ENCODE results near the gene CLRN2. TPM values are rescaled to one million over a fixed set of nuclear protein-coding genes. Genes with fewer than 3 reads are reported as not detected.
"Not testable (repeated sequence)": the region's sequence is repeated elsewhere in the genome, so short reads cannot be mapped to it uniquely, and the experiment has no call there.

Gene CLRN2
- total RNA-seq, 1 donor from 2014 or later, result not detected

GRCh38 chr4:17535242-17535641 lies 20.3 kb downstream of the CLRN2 start:
- Mint-ChIP-seq H3K9me3 (no peaks in the 10 kb centered on the region), H3K4me1 (no peaks in the 10 kb centered on the region), H3K4me3 (no peak overlapping the region), H3K27me3 (ENCODE audit: low read depth) (peaks cover 4% of the 10 kb centered on the region), H3K27ac (no peak overlapping the region), H3K36me3 (no peaks in the 10 kb centered on the region)
- DNase-seq (ENCODE audit: low spot score in 2 of 2, unreplicated experiment in 2 of 2), result no peak
- TF ChIP-seq CTCF (IDR thresholded peaks at IDR 0.05; ENCODE audit: unreplicated experiment), result no peak

DNA sequence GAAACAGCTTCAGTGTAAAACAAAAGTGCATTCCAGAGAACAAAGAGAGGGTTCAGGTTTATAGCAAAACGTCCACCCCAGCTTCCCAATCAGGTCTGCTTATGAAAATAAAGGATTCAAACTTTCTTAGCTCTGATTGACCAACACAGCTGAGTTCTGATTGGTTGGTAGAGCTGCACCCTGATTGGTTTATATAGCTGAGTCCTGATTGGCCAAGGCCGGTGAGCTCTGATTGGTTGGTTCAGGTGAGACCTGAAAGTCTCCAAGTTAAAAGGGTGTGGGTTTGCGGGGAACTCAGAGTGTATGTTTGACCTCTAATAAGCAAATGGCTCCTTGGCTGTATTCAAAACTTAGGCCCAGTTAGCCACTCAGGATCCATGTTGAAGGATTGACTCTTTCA lies 20.9 kb downstream of the CLRN2 start:
- peaks cover 2% of the 10 kb centered on the region for H3K27me3 Mint-ChIP-seq (ENCODE audit: low read depth)
- H3K4me1 Mint-ChIP-seq, result no peaks in the 10 kb centered on the region
- H3K36me3 Mint-ChIP-seq, result no peaks in the 10 kb centered on the region
- no peaks in the 10 kb centered on the region for H3K9me3 Mint-ChIP-seq
- no peak overlapping the region for H3K4me3 Mint-ChIP-seq
- DNase-seq (ENCODE audit: low spot score in 2 of 2, unreplicated experiment in 2 of 2), result no peak
- no peak for TF ChIP-seq CTCF (IDR thresholded peaks at IDR 0.05; ENCODE audit: unreplicated experiment)
- H3K27ac Mint-ChIP-seq, result no peak overlapping the region

DNA sequence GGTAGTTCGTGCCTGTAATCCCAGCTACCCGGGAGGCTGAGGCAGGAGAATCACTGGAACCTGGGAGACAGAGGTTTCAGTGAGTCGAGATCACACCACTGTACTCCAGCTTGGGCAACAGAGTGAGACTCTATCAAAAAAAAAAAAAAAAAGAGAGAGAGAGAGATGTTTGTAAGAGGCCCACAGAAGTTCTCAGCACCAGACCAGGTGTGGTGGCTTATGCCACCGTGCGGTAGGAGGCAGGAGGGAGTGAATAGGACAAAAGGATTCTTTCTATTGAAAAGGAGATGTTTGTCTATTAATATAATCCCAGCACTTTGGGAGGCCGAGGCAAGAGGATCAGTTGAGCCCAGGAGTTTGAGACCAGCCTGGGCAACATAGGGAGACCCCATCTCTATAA lies 22.1 kb downstream of the CLRN2 start:
- DNase-seq (ENCODE audit: low spot score in 2 of 2, unreplicated experiment in 2 of 2); H3K9me3 Mint-ChIP-seq; H3K27me3 Mint-ChIP-seq (ENCODE audit: low read depth); H3K27ac Mint-ChIP-seq; H3K4me1 Mint-ChIP-seq; H3K4me3 Mint-ChIP-seq; H3K36me3 Mint-ChIP-seq: not testable (repeated sequence)

GRCh38 chr4:17544205-17544604 lies 29.2 kb downstream of the CLRN2 start:
- Mint-ChIP-seq H3K4me1 (peaks cover 3% of the 10 kb centered on the region), H3K4me3 (no peak overlapping the region), H3K9me3 (no peaks in the 10 kb centered on the region), H3K27me3 (ENCODE audit: low read depth) (peaks cover 5% of the 10 kb centered on the region), H3K27ac (no peak overlapping the region), H3K36me3 (no peaks in the 10 kb centered on the region)
- no peak for DNase-seq (ENCODE audit: low spot score in 2 of 2, unreplicated experiment in 2 of 2)
- no peak for TF ChIP-seq CTCF (IDR thresholded peaks at IDR 0.05; ENCODE audit: unreplicated experiment)

GRCh38 chr4:17544831-17545234 lies 29.9 kb downstream of the CLRN2 start:
- no peak for DNase-seq (ENCODE audit: low spot score in 2 of 2, unreplicated experiment in 2 of 2)
- TF ChIP-seq CTCF (IDR thresholded peaks at IDR 0.05; ENCODE audit: unreplicated experiment), result no peak
- no peaks in the 10 kb centered on the region for H3K9me3 Mint-ChIP-seq
- H3K4me3 Mint-ChIP-seq, result no peak overlapping the region
- H3K27ac Mint-ChIP-seq, result no peak overlapping the region
- peaks cover 3% of the 10 kb centered on the region for H3K4me1 Mint-ChIP-seq
- no peaks in the 10 kb centered on the region for H3K36me3 Mint-ChIP-seq
- peaks cover 5% of the 10 kb centered on the region for H3K27me3 Mint-ChIP-seq (ENCODE audit: low read depth)

- TF ChIP-seq CTCF (IDR thresholded peaks at IDR 0.05; ENCODE audit: unreplicated experiment), result no peak
- no peak overlapping the region for H3K4me3 Mint-ChIP-seq
- H3K27me3 Mint-ChIP-seq (ENCODE audit: low read depth), result peaks cover 5% of the 10 kb centered on the region
- H3K9me3 Mint-ChIP-seq, result no peaks in the 10 kb centered on the region
- no peaks in the 10 kb centered on the region for H3K36me3 Mint-ChIP-seq
- DNase-seq (ENCODE audit: low spot score in 2 of 2, unreplicated experiment in 2 of 2), result no peak
- peaks cover 3% of the 10 kb centered on the region for H3K4me1 Mint-ChIP-seq
- H3K27ac Mint-ChIP-seq, result no peak overlapping the region
These were observed 30.6 kb downstream of the CLRN2 start for GRCh38 chr4:17545374-17546140.
